NCI-H2227 (cell line): ENCODE data around the gene FAM124A.

Source experiments
- DNase-seq: peaks from one replicate; lab custom pipeline; 2025; ENCODE audit not compliant: unreplicated experiment; lab: John Stamatoyannopoulos, UW

FAM124A gene

GRCh38 chr13:51303882-51304281 is 81.7 kb downstream of the FAM124A start:
- DNase-seq: no peak

DNA sequence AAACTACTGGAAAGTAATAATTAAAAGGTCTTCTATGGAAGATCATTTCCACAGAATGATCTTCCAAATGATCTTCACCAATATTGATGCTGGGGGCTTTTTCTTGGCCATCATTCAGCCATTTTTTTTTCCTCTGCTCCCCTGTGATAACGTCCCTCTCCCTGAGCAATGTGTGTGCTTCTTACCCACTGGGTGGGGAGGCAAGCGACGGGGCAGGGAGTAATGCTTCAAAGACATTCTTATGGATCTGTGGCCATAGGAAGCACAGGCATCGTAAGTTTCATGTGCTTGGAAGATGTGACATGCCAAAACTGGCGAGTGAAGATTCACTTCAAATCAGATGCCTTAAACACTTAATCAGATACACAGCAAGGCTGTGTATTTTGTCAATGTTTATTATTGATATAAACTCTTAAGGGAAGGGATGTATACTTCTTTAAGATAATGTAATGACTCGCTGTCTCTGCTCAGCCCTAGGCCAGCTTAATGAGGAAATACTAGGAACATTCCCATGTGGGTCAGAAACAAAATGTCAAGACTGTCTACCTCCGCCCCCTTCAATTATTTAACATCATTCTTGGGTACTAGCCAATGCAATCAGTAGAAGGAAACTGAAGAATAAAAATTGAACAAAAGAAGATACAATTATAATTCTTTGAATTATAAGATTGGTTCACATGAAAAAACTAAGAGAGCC is 83.2 kb downstream of the FAM124A start:
- DNase-seq: no peak

GRCh38 chr13:51308781-51309180 is 86.6 kb downstream of the FAM124A start:
- DNase-seq: no peak

- no peak for DNase-seq
Measured at GRCh38 chr13:51311231-51311630, 89.0 kb downstream of the FAM124A start.

- DNase-seq: no peak
Measured at GRCh38 chr13:51311957-51312520, 89.8 kb downstream of the FAM124A start.

- no peak for DNase-seq
Measured at GRCh38 chr13:51313619-51314018, 91.4 kb downstream of the FAM124A start.

DNA sequence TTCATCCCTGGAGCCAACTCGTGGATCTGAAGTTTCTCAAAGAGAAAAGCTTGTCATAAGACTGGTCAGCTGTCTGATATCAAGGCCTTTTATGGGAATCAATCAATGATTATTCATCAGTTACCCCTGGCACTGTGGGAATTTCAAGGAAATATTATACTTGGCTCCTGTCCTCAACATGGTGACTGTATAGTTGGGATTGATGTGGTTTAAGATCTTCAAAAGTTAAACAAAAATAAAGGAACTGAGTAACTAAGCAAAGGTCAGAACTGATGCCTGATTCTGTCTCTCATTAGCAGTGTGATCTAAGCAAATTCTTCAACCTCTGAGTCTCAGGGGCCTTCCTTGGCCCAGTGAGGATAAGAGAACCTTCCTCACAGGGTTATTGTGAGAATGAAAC is 95.1 kb downstream of the FAM124A start:
- DNase-seq: no peak

GRCh38 chr13:51318015-51318414 is 95.8 kb downstream of the FAM124A start:
- no peak for DNase-seq

- DNase-seq: no peak
Measured at GRCh38 chr13:51318876-51319275, 96.7 kb downstream of the FAM124A start.

GRCh38 chr13:51321836-51322235 is 99.6 kb downstream of the FAM124A start:
- DNase-seq: no peak

GRCh38 chr13:51322826-51323225 is 100.6 kb downstream of the FAM124A start:
- DNase-seq: no peak

DNA sequence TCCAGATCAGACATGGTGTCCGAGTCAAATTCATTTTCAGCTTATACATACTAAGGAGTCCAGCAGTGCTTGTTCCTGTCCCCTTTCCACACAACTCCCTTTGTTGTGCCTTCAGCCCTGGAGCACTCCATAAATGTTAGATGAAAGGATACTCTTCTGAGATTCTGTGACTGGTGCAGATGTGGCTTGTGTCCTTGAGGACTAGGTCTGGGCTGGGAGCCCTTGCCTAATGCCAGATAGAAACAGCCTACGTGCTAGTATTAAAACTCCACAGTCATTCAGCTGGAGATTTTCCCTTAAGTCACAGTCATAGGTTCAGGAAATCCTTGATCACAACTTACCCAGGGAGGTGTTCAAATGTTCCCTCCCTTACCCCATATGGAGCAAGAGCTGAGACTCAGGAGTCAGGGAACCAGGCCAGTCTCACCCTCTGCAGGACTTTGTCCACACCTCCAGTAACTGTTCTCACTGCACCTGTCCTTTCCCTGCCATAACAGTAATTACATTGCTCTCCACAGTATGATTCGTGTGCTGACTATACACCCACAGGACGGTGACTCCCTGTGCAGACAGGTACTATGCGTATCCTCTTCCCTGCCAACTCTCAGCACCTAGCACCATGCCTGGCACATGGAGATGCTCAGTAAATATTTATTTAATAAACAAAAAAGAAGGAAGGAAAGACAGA is 101.8 kb downstream of the FAM124A start:
- no peak for DNase-seq

DNA sequence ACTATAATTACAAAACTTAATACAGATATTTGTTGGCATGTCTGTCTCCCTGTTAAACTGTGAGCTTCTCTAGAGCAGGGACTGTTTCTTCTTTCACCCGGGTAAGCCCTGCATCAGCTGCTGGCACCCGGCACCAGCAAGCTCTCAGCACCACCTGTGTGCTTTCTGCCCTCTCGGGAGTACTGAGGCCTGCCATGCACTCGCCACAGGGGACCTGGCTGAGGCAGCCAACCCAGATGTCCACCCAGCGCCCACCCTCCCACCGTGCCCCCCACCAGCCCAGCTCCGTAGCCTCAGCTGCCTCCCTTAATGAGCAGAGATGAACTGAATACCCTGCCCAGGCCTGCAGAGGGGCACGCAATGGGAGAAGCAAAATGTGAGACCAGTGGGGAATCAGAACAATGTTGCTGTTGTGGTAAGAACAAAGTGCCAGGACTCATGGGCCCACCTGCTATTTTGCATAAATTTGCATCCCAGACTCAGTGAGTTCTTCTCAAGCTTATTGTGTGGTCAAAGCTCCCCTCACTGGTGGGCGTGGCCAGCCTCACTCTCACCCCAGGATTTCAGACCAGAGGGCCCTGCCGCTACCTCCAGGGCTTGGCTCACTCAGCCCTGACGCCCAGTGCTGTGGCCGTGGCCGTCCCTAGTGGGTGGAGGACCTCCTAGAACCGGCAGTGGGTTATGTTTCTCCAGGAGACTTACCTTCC is 102.7 kb downstream of the FAM124A start:
- no peak for DNase-seq

DNA sequence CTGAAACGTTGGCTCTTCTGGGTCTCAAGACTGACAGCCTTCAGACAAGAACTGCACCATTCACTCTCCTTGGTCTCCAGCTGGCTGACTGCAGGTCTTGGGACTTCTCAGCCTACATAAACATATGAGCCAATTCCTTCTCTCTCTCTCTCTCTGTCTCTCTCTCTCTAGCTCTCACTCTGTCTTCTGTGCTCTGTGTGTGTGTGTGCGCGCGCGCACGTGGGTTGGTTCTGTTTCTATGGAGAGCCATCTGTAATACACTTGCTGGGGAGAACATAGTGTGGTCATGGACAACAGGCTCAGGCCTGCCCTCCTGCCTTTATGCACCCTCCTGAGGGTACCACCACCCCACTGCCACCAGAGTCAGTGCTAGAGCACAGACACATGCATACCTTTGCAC is 103.6 kb downstream of the FAM124A start:
- DNase-seq: no peak

GRCh38 chr13:51326777-51327176 is 104.6 kb downstream of the FAM124A start:
- DNase-seq: no peak

DNA sequence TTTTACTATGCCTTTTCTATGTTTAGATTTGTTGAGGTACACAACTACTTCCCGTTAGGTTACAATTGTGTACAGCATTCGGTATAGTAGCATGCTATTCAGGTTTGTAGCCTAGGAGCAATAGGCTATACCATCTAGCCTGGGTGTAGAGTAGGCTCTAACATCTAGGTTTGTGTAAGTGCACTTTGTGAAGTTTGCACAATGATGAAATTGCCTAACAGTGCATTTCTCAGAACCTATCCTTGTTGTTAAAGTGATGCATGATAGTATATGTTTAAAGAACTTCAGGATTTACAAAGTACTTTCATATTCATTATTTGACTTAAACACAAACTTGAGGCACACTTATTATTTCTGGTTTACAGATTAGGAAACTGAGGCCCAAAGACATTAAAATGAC is 105.8 kb downstream of the FAM124A start:
- DNase-seq: no peak

GRCh38 chr13:51328488-51328887 is 106.3 kb downstream of the FAM124A start:
- no peak for DNase-seq

GRCh38 chr13:51329606-51330005 is 107.4 kb downstream of the FAM124A start:
- DNase-seq: no peak

GRCh38 chr13:51330791-51331190 is 108.6 kb downstream of the FAM124A start:
- no peak for DNase-seq

- DNase-seq: no peak
Measured at GRCh38 chr13:51331354-51331861, 109.2 kb downstream of the FAM124A start.

DNA sequence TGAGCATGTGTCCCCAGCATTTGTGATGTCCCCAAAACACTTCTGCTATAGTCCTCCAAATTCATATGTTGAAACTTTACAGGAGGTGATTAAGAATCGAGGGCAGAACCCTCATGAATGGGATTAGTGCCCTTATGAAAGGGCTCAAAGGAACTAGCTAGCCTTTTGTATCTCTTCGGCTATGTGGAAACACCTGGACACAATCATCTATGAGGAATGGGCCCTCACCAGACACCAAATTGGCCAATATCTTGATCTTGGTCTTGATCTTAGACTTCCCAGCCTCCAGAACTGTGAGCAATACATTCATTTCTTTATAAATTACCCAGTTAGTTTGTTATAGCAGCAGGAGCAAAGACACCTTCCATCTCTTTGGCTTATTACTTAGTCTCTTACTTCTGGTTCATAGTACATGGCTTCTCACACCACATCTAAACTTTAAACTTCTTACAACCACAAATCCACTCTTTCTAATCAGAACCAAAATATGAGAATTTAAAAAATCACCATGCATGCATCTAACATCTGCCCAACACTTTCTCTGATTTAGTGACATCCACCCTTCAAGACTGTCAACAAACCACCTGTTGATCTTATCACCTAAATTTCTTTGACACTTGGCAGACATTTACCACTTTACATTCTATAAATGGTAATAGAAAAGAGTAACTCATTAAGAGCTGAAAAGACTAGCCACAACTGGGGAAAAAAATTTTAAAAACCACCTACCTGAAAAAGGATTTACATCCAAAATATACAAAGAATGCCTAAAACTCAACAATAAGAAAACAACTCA is 110.6 kb downstream of the FAM124A start:
- DNase-seq: no peak
